D721Med (cell line): ENCODE measurements around the gene FOXK2.
"Not testable (repeated sequence)": the region's sequence is repeated elsewhere in the genome, so short reads cannot be mapped to it uniquely, and the experiment has no call there.

Source experiments
- DNase-seq: peaks from one replicate; pipeline ENCODE4 v3.0.0; 2011; ENCODE audit warnings: low spot score; ENCODE audit not compliant: insufficient read length
- FAIRE-seq: peaks from 2 replicates; lab custom pipeline; 2011; peaks lifted over from hg19 to GRCh38; lab: Jason Lieb, UNC
- CTCF ChIP-seq: IDR thresholded peaks from 2 replicates; pipeline ENCODE4 v1.5.1; 2012; ENCODE audit warnings: mild to moderate bottlenecking, control low read depth; ENCODE audit not compliant: insufficient read depth; ENCODE audit errors: missing control alignments

The FOXK2 gene

GRCh38 chr17:82536512-82537201, 17.1 kb downstream of the FOXK2 start:
- FAIRE-seq (no peak), DNase-seq (no peak)
- no peak for TF ChIP-seq CTCF

GRCh38 chr17:82537228-82537627, 17.7 kb downstream of the FOXK2 start:
- FAIRE-seq, DNase-seq: not testable (repeated sequence)

- not testable (repeated sequence) for FAIRE-seq, DNase-seq
Measured at GRCh38 chr17:82539076-82539475, 19.5 kb downstream of the FOXK2 start.

GRCh38 chr17:82542439-82542838, 22.9 kb downstream of the FOXK2 start:
- FAIRE-seq: no peak
- no peak for DNase-seq
- TF ChIP-seq CTCF: no peak

GRCh38 chr17:82544431-82545070, 25.0 kb downstream of the FOXK2 start:
- FAIRE-seq: no peak
- TF ChIP-seq CTCF: no peak
- no peak for DNase-seq

GRCh38 chr17:82545071-82545462, 25.5 kb downstream of the FOXK2 start:
- no peak for DNase-seq
- no peak for FAIRE-seq
- no peak for TF ChIP-seq CTCF

- FAIRE-seq (no peak), DNase-seq (no peak)
- TF ChIP-seq CTCF: no peak
Measured at GRCh38 chr17:82547981-82548380, 28.4 kb downstream of the FOXK2 start.

- FAIRE-seq: no peak
Measured at GRCh38 chr17:82548681-82549303, 29.3 kb downstream of the FOXK2 start.

More at GRCh38 chr17:82548681-82549303, 29.3 kb downstream of the FOXK2 start:
- DNase-seq: no peak
- no peak for TF ChIP-seq CTCF
